ENCODE data around the gene CENPP.

The CENPP gene

DNA sequence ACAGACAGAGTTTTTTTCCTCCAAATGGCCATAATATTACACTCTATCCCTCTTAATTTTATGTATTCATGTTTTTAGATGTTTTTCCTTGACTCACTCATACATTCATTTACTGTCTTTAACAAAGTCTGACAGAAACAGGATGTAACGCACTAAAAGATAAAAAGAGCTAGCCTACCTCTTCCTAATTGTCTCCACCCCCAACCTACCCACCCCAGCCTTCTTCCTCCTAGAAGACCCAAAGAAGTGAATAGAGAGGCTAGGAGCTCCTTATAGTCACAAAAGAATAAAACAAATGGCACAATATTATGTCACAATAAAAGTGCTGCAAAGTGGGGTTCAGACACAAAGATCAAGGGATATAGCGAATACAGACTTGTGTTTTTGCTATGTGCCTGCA is 1.3 kb upstream of the CENPP start:
- TF ChIP-seq ZBTB7A (IDR thresholded peaks at IDR 0.05; ENCODE audit: low read depth) = no peak
- TF ChIP-seq, protein P1, sequence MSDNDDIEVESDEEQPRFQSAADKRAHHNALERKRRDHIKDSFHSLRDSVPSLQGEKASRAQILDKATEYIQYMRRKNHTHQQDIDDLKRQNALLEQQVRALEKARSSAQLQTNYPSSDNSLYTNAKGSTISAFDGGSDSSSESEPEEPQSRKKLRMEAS (IDR thresholded peaks at IDR 0.05) = no peak
- no peak for TF ChIP-seq CREB1 (IDR thresholded peaks at IDR 0.05; ENCODE audit: low read depth)
- no peak for TF ChIP-seq RAD21 (IDR thresholded peaks at IDR 0.05; ENCODE audit: low read depth)
- no peak for TF ChIP-seq TEAD4 (IDR thresholded peaks at IDR 0.05)
- TF ChIP-seq CEBPB (IDR thresholded peaks at IDR 0.05) = no peak
- TF ChIP-seq, protein P2, sequence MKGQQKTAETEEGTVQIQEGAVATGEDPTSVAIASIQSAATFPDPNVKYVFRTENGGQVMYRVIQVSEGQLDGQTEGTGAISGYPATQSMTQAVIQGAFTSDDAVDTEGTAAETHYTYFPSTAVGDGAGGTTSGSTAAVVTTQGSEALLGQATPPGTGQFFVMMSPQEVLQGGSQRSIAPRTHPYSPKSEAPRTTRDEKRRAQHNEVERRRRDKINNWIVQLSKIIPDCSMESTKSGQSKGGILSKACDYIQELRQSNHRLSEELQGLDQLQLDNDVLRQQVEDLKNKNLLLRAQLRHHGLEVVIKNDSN (IDR thresholded peaks at IDR 0.05) = no peak
- TF ChIP-seq EGR1 (IDR thresholded peaks at IDR 0.05) = no peak
- TF ChIP-seq YY1 (IDR thresholded peaks at IDR 0.05; ENCODE audit: low read depth) = no peak
- TF ChIP-seq TCF12 (IDR thresholded peaks at IDR 0.05; ENCODE audit: low read depth) = no peak
- TF ChIP-seq, protein P3, sequence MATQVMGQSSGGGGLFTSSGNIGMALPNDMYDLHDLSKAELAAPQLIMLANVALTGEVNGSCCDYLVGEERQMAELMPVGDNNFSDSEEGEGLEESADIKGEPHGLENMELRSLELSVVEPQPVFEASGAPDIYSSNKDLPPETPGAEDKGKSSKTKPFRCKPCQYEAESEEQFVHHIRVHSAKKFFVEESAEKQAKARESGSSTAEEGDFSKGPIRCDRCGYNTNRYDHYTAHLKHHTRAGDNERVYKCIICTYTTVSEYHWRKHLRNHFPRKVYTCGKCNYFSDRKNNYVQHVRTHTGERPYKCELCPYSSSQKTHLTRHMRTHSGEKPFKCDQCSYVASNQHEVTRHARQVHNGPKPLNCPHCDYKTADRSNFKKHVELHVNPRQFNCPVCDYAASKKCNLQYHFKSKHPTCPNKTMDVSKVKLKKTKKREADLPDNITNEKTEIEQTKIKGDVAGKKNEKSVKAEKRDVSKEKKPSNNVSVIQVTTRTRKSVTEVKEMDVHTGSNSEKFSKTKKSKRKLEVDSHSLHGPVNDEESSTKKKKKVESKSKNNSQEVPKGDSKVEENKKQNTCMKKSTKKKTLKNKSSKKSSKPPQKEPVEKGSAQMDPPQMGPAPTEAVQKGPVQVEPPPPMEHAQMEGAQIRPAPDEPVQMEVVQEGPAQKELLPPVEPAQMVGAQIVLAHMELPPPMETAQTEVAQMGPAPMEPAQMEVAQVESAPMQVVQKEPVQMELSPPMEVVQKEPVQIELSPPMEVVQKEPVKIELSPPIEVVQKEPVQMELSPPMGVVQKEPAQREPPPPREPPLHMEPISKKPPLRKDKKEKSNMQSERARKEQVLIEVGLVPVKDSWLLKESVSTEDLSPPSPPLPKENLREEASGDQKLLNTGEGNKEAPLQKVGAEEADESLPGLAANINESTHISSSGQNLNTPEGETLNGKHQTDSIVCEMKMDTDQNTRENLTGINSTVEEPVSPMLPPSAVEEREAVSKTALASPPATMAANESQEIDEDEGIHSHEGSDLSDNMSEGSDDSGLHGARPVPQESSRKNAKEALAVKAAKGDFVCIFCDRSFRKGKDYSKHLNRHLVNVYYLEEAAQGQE (IDR thresholded peaks at IDR 0.05; ENCODE audit: low read depth) = no peak
- TF ChIP-seq EP300 (IDR thresholded peaks at IDR 0.05; ENCODE audit: borderline replicate concordance) = no peak
- no peak for TF ChIP-seq TAF1 (IDR thresholded peaks at IDR 0.05; ENCODE audit: low read depth)
- no peak for TF ChIP-seq FOXM1 (IDR thresholded peaks at IDR 0.05; ENCODE audit: borderline replicate concordance, low read depth)
- no peak for TF ChIP-seq NFIC (IDR thresholded peaks at IDR 0.05)

DNA sequence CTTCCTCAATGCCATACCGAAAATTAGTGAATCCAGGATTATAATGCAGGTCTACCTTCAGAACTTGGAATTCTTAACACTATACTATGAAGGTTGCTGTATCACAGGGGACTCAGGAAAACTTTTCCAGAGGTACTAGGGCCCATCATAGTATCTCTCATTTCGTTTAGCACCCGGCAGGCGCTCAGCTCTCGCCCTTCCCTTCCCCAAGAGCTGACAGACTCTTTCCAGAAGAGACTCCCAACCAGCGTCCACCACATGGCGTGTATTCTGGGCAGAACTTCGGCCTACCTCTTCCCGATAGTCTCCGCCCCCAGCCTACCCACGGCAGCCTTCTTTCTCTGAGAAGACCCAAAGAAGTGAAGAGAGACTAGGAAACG is 874 bp upstream of the CENPP start:
- TF ChIP-seq CEBPB (IDR thresholded peaks at IDR 0.05) (no peak), ZBTB7A (IDR thresholded peaks at IDR 0.05; ENCODE audit: low read depth) (no peak), FOXM1 (IDR thresholded peaks at IDR 0.05; ENCODE audit: borderline replicate concordance, low read depth) (no peak), CREB1 (IDR thresholded peaks at IDR 0.05; ENCODE audit: low read depth) (no peak), EP300 (IDR thresholded peaks at IDR 0.05; ENCODE audit: borderline replicate concordance) (no peak), EGR1 (IDR thresholded peaks at IDR 0.05) (no peak), RAD21 (IDR thresholded peaks at IDR 0.05; ENCODE audit: low read depth) (no peak), NFIC (IDR thresholded peaks at IDR 0.05) (no peak)
- TF ChIP-seq, protein P2 (IDR thresholded peaks at IDR 0.05) = no peak
- TF ChIP-seq, protein P3 (IDR thresholded peaks at IDR 0.05; ENCODE audit: low read depth) = no peak

DNA sequence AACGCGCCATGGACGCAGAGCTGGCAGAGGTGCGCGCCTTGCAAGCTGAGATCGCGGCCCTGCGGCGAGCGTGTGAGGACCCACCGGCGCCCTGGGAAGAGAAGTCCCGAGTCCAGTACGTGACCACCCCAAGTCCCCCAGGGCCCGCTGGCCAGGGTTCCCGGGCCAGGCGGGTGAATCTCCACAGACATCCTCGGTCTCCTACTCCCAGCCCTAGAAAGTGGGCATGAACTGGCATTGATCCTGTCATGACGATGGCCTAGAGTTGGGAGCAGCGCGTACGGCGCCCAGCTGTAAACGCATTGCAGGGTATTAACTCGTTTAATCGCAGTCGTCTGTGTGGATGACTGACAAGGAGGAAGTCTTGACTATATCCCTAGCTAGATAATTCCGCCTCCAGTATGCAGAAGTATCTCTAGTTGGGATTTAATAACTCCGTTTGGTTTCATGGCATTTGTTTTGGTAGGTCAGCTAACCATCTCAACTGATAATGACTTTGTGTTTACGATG is 293 bp downstream of the CENPP start:
- TF ChIP-seq, protein P3 (IDR thresholded peaks at IDR 0.05; ENCODE audit: low read depth) = no peak
- no peak for TF ChIP-seq FOXM1 (IDR thresholded peaks at IDR 0.05; ENCODE audit: borderline replicate concordance, low read depth)
- TF ChIP-seq EGR1 (IDR thresholded peaks at IDR 0.05) = no peak
- TF ChIP-seq, protein P2 (IDR thresholded peaks at IDR 0.05) = no peak
- no peak for TF ChIP-seq CREB1 (IDR thresholded peaks at IDR 0.05; ENCODE audit: low read depth)

DNA sequence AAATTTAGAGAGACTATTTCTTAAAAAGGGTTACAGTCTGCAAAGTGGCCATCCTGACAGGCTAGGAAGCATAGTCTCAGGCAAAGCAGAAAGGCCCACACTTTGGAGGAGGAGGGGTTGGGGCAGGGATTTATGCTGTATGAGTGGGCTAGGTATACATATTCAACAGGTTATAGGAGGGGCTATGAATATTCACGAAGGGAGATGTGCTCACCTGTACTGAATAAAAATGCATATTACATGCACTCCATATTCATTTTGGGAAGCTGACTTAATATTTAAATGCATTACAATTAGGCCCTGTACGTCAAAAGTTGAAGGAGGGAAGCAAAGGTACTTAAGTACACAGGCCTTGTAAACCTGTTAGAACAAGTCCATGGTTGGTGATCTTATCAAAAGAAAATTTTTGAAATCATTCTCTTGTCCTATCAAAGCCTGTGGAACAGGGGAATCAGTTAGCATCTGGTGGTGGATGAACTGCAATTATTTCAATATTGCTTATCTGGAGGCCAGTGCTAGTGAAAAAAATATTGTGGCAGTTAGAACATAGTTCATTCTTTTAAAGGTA is 1.6 kb downstream of the CENPP start:
- TF ChIP-seq FOXM1 (IDR thresholded peaks at IDR 0.05; ENCODE audit: borderline replicate concordance, low read depth) (no peak), CREB1 (IDR thresholded peaks at IDR 0.05; ENCODE audit: low read depth) (no peak), YY1 (IDR thresholded peaks at IDR 0.05; ENCODE audit: low read depth) (no peak), NFIC (IDR thresholded peaks at IDR 0.05) (no peak), EP300 (IDR thresholded peaks at IDR 0.05; ENCODE audit: borderline replicate concordance) (no peak), TCF12 (IDR thresholded peaks at IDR 0.05; ENCODE audit: low read depth) (no peak), CEBPB (IDR thresholded peaks at IDR 0.05) (no peak)
- TF ChIP-seq, protein P2 (IDR thresholded peaks at IDR 0.05) = no peak

All from Ishikawa (cell line).